GM19035 (cell line): ENCODE data around the gene SNX24.
"Not testable (repeated sequence)": the region's sequence is repeated elsewhere in the genome, so short reads cannot be mapped to it uniquely, and the experiment has no call there.

Source experiments
- ATAC-seq: cut with Tn5 transposase; IDR thresholded peaks from one replicate; pipeline ENCODE4 v1.9.1; 2021; ENCODE audit not compliant: unreplicated experiment

The SNX24 gene

DNA sequence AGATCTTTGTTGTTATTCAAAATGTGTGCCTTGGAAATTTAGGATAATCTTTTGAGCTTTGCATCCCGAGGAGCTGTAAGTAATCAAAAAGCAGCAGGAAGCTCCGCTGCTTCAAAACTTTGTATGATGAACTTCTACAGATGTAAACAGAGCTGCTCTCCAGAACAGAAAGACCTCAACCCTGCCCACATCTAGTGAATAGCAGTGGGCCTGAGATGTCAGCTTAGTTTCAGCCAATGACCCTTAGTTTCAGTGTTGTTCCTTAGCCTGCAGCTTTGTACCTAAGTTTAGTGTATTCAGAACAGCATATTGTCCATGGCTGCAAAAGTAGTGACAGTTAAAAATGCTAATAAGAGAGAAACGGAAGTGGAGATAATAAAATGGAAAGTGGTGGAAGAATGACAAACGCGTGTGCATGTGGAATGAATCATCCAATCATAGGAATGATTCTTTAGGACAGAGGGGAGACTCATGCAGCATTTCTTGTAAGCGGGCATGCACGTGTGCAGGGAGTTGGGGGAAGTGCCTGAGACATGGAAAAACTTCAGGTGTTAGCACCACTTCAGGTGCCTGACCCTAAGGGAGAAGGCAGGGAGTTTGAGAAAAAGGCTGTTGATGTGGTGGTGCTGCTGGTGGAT lies 24.9 kb downstream of the SNX24 start:
- no peak for ATAC-seq

DNA sequence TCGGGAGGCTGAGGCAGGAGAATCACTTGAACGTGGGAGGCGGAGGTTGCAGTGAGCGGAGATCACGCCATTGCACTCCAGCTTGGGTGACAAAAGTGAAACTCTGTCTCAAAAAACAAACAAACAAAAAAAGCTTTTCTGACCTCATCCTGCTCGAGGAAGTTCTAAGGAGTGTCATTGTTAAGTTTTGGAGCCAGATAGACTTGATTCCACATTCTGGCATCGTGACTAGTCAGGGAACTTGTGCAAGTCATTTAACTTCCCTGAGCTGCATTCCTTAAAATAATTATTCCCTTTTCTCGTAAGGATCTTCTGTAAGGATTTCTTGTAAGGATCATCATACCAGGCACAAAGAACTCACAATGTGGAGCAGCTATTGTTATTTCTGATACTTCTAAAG lies 26.2 kb downstream of the SNX24 start:
- ATAC-seq: no peak

DNA sequence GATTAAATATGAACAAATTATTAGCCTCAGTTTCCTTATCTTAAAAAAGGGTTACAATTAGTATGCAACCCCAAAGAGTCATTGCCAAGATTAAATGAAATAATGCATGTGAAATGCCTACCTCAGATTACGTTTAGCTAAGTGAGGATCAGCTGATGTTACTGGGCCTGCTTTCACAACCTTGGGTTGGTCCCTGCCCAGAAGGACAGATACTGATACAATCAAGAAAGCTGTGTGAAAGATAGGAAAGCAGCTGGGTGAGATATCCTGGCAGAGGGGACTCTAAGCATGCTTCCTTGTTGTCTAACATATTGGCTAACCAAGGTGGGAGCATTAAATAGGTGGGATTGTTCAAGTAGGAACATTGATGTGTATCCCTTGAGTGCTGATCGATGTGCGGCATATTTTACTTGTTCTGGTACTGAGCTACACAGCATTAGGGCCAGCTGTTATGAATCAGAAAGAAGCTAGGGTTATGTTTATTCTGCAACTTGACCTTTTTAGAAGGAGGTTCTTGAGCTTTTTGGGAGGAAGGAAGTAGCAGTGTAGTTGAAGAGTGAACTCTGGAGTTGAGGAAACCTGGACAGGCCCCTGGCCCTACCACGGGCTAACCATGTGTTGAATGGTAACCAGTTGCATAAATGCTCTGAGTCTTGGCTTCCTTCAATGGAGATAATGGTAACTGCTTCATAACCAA lies 28.9 kb downstream of the SNX24 start:
- no peak for ATAC-seq

DNA sequence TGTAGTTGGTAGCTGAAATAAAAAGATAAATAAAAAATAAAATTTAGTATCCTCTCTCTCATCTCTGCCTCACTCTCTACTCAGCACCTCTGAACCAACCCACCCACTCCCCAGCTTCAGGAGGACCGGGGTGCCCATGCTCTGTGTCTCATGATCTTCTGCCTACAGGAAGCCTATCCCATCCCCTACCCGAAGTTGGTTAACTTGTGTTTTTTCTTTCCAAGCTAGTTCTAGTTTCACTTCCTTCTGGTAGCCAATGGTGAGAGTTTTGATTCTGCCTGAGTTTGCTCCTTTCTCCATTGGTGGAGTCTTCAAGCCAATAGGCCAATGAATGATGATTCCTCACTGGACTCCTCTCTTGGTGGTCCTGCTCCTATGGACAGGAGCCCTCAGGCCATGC lies 32.1 kb downstream of the SNX24 start:
- no peak for ATAC-seq

DNA sequence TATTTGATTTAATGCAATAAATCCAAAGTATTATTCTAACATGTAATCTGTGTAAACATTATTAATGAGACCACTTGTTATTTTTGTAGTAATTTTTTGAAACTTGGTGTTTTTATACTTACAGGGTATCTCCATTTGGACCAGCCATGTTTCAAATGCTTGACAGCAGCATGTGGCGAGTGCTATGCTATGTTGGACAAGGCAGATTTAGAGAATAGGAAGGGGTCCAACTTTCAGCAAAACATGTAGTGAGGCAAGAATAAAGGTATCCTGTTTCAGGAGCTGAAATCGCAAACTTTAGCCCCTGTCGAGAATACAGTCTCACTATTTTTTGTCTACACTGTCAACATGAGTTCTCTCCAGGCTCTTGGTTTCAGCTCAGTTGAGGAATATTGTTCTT lies 33.7 kb downstream of the SNX24 start:
- ATAC-seq: no peak

DNA sequence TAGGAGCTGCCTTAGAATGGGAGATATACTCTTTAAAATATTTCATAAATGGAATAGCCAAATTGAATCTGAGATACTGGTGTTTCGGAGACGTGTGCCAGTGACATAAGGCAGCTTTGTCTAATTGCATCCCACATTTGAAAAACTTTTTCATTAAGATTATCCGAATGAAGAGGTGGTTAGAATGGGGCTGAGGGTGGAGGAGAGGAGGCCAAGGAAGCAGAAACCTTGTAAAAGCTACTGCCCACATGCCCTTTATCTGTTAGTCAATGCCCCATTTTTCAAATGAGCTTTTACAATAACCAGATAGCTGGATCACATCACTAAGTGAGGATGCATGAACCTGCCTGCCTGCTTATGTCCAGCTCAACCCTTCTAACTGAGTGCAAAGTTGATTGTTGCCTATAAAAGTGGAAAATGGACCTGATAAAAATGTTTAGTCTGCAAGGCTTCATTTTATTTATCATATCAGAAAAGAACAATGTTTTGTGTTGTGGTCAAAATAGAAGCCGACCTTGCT lies 34.8 kb downstream of the SNX24 start:
- ATAC-seq: no peak

DNA sequence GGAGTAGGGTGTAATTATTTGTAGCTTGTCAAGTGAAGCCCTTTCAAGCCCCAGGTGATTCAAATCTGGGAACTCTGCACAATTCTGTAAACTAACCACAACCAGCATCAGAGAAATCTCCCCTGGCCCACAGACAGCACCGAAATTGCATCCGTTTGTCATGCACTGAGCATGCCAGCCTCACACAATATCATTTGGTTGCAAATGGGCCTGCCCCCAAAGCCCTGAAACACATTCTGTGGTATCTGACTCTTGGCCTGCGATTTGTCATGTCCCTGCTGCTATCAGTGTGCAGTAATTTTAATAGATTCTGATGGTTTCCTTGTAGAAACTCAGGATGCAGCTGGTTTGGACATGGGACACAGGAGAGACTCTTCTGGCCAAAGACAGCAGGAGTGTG lies 35.3 kb downstream of the SNX24 start:
- no peak for ATAC-seq

DNA sequence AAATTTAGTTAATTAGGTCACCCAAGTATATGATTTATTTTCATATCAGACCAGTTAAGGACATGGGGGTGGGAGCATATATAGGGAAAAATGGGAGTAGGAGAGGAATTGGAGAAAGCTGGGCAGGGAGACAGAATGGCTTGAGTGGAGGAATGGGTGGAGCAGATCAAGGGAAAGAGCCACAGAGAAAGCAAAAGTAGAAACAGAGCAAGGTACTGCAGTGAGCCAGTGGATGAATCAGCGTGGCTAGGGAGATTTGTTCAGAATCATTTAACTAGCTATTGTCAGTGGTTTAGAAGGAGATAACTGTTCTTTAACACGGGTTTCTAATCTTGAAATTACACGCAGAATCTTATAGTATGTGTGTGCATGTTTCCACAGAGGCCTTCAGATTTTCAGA lies 37.4 kb downstream of the SNX24 start:
- ATAC-seq: no peak

DNA sequence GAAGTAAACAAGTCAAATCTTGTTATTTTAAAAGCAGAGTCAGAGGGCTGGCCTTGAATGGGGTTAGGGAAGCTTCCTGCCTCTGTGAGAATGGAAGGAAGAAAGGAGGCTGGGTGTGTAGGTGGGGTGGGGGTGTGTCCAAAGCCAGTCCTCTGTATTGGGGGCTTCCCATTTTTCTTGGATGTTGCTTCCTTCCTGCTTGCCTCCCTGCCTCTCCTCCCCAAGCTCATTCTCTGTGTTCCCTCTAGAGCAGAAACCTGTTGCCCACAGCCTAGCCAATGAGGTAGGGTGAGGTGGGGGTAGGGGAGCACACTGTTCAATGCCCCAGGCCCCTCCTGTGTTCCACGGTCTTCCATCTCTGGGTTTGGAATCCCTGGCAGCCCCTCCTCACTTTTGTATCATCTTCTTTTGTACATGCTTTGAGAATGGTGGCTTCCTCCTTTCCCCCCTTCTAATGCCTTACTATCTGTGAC lies 39.7 kb downstream of the SNX24 start:
- no peak for ATAC-seq

DNA sequence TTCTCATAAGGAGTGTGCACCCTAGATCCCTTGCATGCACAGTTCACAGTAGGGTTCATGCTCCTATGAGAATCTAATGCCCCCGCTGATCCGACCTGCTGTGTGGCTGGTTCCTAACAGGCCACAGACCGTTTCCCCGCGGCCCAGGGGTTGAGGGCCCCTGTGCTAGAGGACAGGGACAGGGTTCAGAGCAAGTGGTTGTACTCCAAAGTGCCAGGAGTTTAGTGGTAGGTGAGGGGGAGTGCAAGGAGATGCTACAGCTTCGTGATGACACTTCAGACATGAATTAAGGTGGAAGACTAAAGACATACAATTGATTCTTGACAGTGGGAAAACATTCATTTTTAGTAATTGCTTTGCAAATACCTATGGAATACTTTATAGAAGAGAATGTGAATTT lies 40.5 kb downstream of the SNX24 start:
- no peak for ATAC-seq

DNA sequence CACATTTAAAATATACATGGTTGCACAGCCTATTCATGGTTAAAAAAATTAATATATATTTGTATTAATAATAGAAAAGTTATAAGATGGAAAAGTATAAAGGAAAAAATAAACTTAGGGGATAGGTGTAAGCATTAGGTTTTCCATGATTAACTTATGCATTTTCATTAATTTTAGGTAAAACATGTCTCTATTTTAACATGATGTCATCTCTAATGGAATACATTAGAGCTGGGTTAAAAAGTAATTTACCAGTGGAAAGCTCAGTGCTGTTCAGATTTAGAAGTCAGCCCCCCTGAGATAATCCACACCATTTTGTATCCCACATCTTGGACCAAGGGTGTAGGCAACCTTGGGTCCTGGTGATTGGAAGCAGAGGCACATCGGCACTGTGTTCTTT lies 49.7 kb downstream of the SNX24 start:
- ATAC-seq: no peak

DNA sequence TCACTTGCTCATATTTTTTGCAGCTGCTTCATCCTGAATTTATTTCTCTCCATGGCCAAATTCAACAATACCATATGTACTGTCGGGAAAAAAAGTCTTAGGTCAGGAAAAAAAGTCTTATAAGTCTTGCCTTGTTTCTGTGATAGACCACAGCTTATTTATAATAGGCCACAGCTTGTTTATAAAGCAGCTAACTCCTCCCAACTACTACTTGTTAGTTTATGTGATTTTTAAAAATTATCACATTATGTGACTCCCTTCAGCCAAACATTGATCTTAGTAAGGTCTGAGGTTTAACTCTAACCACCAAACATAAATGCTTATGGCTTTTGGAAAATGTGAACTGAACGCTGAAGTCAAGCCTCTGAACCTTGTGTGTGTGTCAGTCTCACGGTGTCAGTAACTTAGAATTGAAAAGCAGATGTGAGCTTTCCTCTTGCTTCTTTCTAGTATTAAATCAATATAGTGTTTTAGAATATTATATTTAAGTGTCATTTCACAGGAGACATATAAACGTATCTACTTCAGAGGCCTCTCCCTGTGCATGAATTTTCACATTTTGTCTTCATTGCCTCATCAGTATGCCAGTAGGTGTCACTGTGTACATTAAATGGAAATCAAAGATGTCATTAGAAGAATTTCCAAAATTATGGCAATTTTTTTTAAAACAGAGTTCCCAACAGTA lies 51.3 kb downstream of the SNX24 start:
- ATAC-seq: no peak

DNA sequence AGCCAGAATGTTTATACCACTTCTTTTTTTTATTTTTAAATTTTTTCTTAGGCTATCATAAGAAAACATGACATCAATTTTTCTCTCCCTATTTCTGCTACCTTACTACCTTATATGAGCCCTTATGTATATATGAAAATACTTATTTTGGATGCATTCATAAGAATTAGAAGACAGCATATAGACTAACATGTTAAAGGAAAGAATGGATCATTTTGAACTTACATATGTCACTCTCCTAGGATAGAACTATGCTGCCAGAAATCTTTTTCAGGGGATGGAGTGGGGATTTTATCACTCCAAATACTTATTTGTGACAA lies 51.8 kb downstream of the SNX24 start:
- ATAC-seq: no peak

DNA sequence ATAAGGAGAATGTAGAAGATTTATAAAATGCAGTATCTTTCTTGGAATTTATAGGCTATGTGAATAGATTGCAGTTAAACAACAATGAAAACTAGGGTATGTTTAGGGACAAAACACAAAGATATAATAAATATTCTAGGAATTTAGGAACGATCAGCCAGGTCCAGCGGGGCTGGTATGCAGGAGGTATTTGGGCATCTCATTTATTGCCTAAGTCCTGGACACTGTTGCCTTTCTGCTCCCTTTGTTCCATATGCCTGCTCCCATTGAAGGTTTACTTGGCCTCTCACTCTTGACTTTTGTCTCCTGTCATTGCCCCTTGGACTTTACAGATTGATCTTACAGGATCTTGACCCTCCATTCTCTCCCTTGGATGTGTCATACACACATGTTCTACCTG lies 55.9 kb downstream of the SNX24 start:
- no peak for ATAC-seq

DNA sequence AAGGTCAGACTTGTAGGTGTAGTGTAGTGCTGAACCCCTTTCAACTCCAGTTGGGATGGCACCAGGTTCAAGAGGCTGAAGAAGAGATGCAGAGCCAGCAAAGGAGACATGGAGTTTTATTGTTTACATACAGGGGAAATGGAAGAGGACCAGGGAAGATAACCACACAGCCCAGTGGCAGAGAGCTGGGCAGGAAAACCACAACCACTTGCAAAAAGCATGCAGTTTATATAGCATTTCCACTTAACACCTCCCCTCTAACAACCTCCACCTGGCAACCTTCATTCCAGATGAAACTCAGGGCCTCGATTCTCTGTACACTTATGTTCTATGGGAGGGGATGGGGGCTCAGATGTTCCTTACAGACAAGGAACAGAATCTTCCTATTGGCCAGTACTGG lies 56.9 kb downstream of the SNX24 start:
- no peak for ATAC-seq

DNA sequence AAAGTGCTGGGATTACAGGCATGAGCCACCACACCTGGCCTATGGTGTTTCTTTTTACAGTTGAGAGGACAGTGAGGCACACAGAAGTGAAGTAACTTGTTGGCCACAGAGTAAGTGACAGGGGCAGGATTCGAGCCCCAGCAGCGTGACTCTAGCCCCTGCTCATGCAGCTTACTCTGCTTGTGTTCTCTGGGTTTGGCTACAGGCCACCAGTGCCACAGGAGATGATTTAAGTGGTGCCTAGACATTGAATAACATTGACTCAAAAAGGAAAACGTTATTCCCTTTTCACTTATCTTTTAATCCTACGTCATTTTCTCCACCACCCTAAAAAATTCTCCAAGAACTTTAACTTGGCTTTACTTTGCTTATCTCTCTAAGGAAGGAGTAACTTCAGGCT lies 61.4 kb downstream of the SNX24 start:
- no peak for ATAC-seq

DNA sequence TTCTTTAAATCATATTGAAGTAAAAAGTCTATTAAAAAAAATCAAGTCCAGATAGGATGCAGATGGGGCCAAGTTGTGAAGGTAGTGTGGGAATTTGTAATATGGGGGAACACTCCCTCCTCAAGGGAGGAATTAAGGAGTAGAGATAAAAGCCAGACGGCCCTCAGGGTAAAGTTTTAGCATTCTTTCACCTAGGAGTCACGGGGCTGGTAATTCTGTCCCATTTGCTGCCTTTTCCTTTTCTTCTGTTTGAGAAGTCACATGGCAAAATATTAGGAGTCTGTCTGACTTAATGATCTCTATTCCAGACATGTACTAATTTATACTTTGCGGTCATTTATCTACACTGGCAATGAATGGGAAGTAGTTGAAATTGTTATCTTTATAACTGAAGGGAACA lies 61.9 kb downstream of the SNX24 start:
- ATAC-seq: no peak

DNA sequence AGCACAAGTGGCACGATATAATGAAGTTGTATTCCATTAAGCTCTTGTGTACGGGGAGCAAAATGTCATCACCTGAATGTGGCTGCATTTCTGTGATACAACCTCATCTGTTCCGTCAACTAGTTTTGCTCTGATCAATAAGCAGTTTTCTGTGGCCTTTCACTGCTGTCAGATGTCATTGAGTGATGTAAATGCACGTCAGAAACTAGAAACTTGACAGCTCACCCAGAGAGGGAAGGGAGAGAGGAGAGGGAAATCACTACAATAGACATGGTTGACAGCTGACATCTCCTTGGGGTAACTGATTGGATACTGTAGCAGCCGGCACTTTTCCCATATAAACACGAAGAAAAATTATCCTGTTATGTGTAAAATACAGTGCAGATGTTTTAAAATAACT lies 62.7 kb downstream of the SNX24 start:
- no peak for ATAC-seq

DNA sequence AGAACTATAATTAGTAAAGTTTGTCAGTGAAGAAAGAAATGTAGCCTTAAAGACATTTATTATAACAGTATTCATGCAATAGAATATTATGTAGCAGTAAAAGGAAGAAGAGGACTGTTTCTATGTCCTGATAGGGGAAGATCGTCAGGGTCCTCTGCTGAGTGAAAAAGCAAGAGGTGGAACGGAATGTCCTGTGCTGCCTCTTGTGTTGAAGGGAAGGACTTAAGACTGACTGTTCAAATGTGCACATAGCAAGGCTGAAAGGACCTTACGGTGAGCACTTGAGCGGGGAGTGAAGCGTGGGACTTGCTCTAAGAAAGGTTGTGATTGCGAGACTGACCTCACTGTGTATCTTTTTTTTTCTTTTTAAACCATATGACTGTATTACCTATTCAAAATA lies 63.2 kb downstream of the SNX24 start:
- ATAC-seq: no peak

DNA sequence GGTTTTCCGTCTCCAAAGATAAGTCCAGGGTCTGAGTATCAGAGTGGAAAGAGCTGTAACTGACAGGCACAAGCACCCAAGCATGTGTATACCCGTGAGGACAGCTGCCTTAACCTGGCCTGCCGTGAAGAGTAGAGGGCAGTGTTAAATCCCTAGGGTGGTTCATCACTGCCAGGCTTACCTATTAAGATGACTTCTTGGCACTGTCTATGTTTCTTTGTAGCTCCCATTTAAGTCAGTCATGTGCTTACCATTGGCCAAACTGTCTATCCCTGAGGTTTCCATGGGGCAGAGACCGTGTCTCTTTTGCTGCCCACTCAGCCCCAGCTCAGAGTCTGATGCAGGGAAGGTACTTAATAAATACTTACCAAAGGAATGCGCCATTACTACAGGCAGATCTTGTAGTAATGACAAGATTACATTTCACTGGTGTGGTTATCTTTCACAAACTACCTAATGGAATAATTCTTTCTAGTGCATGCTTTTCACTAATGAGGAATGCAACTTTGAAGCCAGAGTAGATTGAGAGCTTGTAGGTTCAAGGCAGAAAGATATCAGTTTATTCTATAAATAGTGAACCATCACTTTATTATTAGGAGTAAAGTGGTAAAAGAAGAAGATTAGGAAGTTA lies 64.2 kb downstream of the SNX24 start:
- no peak for ATAC-seq

DNA sequence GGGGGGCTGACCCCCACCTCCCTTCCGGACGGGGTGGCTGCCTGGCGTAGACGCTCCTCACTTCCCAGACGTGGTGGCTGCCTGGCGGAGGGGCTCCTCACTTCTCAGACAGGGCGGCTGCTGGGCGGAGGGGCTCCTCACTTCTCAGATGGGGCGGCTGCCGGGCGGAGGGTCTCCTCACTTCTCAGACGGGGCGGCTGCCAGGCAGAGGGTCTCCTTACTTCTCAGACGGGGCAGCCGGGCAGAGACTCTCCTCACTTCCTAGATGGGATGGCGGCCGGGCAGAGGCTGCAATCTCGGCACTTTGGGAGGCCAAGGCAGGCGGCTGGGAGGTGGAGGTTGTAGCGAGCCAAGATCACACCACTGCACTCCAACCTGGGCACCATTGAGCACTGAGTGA lies 68.0 kb downstream of the SNX24 start:
- ATAC-seq: not testable (repeated sequence)
